Epidermal melanocyte (primary cell): ENCODE data around the gene GRM4.

Source experiments
- DNase-seq: peaks from one replicate; pipeline ENCODE4 v3.0.0; 2011; ENCODE audit warnings: low spot score; ENCODE audit not compliant: insufficient read length

Gene GRM4

GRCh38 chr6:34143196-34143883 is 2.5 kb downstream of the GRM4 start:
- no peak for DNase-seq

- DNase-seq, result no peak
These were observed 3.6 kb downstream of the GRM4 start for GRCh38 chr6:34142061-34142998.

- no peak for DNase-seq
These were observed 5.8 kb downstream of the GRM4 start for GRCh38 chr6:34140075-34140474.

GRCh38 chr6:34138914-34139510 is 6.9 kb downstream of the GRM4 start:
- DNase-seq, result no peak

- DNase-seq, result no peak
These were observed 7.7 kb downstream of the GRM4 start for GRCh38 chr6:34138191-34138590.

- DNase-seq, result no peak
These were observed 10.3 kb downstream of the GRM4 start for GRCh38 chr6:34135541-34135940.

GRCh38 chr6:34132486-34133185 is 13.3 kb downstream of the GRM4 start:
- no peak for DNase-seq

GRCh38 chr6:34131326-34132290 is 14.3 kb downstream of the GRM4 start:
- no peak for DNase-seq

GRCh38 chr6:34130862-34131261 is 15.0 kb downstream of the GRM4 start:
- no peak for DNase-seq

GRCh38 chr6:34129753-34130152 is 16.1 kb downstream of the GRM4 start:
- no peak for DNase-seq

GRCh38 chr6:34128045-34128444 is 17.8 kb downstream of the GRM4 start:
- DNase-seq, result no peak

GRCh38 chr6:34126419-34126818 is 19.5 kb downstream of the GRM4 start:
- DNase-seq, result no peak

- DNase-seq, result no peak
These were observed 19.9 kb downstream of the GRM4 start for GRCh38 chr6:34125939-34126338.

- no peak for DNase-seq
These were observed 24.8 kb downstream of the GRM4 start for GRCh38 chr6:34120953-34121675.

GRCh38 chr6:34115915-34116314 is 30.0 kb downstream of the GRM4 start:
- DNase-seq, result no peak

- peak; percentile 39 for DNase-seq
These were observed 30.5 kb downstream of the GRM4 start for GRCh38 chr6:34115403-34115795.

GRCh38 chr6:34114695-34115402 is 31.0 kb downstream of the GRM4 start:
- DNase-seq, result no peak

GRCh38 chr6:34113532-34113931 is 32.4 kb downstream of the GRM4 start:
- no peak for DNase-seq

- DNase-seq, result no peak
These were observed 33.8 kb downstream of the GRM4 start for GRCh38 chr6:34112126-34112525.
